Stomach smooth muscle (tissue), 2 donors: ENCODE results near the gene SUMF2.
A peak's percentile ranks its signal among the peaks of the same experiment; 100 is the strongest.
"Not testable (repeated sequence)": the region's sequence is repeated elsewhere in the genome, so short reads cannot be mapped to it uniquely, and the experiment has no call there.

Source experiments
- H3K27ac ChIP-seq: one replicate; pipeline ENCODE4 v1.7.0; 2013; ENCODE audit warnings: mild to moderate bottlenecking, low read length, inconsistent platforms
- H3K27me3 ChIP-seq, 2 donors: one replicate each; pipeline ENCODE4 v1.7.0; 2013; ENCODE audit warnings: low read length in 2 of 2; ENCODE audit not compliant: insufficient read depth in 2 of 2, control insufficient read depth in 1 of 2
- H3K36me3 ChIP-seq, 2 donors: one replicate each; pipeline ENCODE4 v1.7.0; 2013; ENCODE audit warnings: low read length in 2 of 2; ENCODE audit not compliant: control insufficient read depth in 2 of 2, insufficient read depth in 2 of 2
- H3K4me1 ChIP-seq: one replicate; pipeline ENCODE4 v1.7.0; 2013; ENCODE audit warnings: low read length; ENCODE audit not compliant: control insufficient read depth, insufficient read depth
- H3K4me3 ChIP-seq, 2 donors: one replicate each; pipeline ENCODE4 v1.7.0; 2013; ENCODE audit warnings: low read length in 2 of 2
- H3K9ac ChIP-seq, 2 donors: one replicate each; pipeline ENCODE4 v1.7.0; 2013; ENCODE audit warnings: low read length in 2 of 2, mild to moderate bottlenecking in 1 of 2
- H3K9me3 ChIP-seq, 2 donors: one replicate each; pipeline ENCODE4 v1.7.0; 2013; ENCODE audit warnings: low read length in 2 of 2; ENCODE audit not compliant: control insufficient read depth in 2 of 2
- donor health status: healthy.
- donor health status: Pancreatic carcinoma.

SUMF2 gene

DNA sequence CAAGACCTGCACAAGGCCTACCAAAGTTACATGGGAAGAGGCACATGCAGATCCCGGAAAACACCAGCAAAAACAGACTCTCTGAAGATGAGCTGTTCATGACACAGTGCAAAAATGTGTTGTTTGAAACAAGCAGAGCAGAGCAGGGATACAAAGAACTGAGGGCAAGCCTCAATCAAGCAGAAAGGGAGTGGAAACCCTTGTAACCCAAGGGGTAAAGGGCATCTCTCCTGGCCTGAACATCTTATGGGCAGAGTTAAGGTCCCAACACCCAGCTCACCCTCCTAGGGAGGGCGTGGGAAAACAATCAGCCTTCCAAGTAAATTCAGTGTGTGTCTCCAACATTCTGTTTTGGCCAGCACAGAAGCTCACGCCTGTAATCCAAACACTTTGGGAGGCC is 23.4 kb upstream of the SUMF2 start:
- Histone ChIP-seq H3K27me3 (no peaks in the 10 kb centered on the region), H3K9me3 (no peaks in the 10 kb centered on the region), H3K4me1 (no peaks in the 10 kb centered on the region), H3K9ac (no peak overlapping the region), H3K36me3 (no peaks in the 10 kb centered on the region), H3K4me3 (no peak overlapping the region), H3K27ac (no peak overlapping the region)

DNA sequence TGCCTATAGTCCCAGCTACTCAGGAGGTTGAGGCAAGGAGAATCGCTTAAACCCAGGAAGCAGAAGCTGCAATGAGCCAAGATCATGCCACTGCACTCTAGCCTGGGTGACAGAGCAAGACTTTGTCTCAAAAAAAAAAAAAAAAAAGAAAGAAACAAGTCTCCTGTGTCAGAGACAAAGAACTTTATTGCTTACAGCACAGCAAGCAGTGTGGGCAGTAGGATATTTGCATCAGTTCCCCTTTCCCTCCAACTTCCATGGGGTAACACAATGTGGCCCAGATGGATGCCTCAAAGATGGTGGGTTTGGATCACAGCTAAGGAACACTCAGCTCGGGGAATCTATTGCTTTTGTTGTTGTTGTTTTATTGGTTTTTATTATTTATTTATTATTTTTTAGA is 18.3 kb upstream of the SUMF2 start:
- not testable (repeated sequence) for H3K27me3 ChIP-seq, H3K9ac ChIP-seq, H3K9me3 ChIP-seq, H3K27ac ChIP-seq, H3K4me3 ChIP-seq, H3K36me3 ChIP-seq
- peaks cover 19% of the 10 kb centered on the region for H3K4me1 ChIP-seq

DNA sequence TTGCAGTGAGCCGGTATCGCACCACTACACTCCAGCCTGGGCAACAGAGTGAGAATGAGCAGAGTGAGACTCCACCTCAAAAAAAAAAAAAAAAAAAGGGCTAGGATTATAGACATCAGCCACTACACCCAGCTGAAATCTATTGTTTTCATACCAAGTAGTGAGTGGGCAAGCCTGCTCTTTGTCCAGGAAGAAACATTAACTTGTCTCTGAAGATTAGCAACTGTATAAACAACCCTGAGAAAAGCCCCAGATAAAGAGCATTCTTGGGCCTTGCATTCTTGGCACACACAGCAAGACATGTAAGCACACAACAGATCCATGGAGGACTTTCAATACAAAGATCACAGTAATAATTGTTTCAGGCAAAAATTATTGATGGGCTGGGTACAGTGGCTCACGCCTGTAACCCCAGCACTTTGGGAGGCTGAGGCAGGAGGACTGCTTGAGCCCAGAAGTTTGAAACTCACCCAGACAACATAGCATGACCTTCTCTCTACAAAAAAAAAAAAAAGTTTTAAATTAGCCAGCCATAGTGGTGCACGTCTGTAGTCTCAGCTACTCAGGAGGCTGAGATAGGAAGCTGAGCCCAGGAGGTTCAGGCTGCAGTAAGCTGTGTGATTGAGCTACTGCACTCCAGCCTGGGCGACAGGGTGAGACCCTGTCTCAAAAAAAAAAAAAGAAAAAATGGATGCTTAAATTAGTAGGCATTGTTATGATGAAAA is 17.2 kb upstream of the SUMF2 start:
- Histone ChIP-seq H3K9ac (no peak overlapping the region), H3K36me3 (no peaks in the 10 kb centered on the region), H3K4me1 (peaks cover 22% of the 10 kb centered on the region), H3K4me3 (peak overlapping the region in 1 of 2 donors; percentile 8), H3K27ac (peak overlapping the region; percentile 58), H3K9me3 (no peaks in the 10 kb centered on the region), H3K27me3 (no peaks in the 10 kb centered on the region)

DNA sequence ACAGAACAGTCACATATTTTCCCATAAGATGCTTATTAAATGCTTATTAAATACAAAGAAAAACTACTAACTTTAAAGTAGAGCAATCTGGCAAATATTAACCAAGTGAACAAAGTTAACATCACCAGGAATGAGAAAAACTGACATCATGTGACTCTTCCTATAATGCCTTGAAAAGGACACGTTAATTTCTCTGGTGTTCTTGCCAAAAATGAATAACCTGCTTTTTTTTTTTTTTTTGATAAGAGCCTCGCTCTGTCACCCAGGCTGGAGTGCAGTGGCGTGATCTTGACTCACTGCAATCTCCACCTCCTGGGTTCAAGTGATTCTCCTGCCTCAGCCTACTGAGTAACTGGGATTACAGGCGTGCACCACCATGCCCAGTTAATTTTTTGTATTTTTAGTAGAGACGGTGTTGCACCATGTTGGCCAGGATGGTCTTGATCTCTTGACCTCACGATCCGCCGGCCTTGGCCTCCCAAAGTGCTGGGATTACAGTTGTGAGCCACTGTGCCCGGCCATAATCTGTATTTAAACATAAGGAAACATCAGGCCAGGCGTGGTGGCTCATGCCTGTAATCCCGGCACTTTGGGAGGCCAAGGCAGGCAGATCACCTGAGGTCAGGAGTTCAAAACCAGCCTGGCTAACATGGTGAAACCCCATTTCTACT is 16.5 kb upstream of the SUMF2 start:
- Histone ChIP-seq H3K27ac (peak overlapping the region; percentile 58), H3K4me1 (peaks cover 27% of the 10 kb centered on the region)
- not testable (repeated sequence) for H3K9me3 ChIP-seq, H3K9ac ChIP-seq, H3K36me3 ChIP-seq, H3K27me3 ChIP-seq, H3K4me3 ChIP-seq

DNA sequence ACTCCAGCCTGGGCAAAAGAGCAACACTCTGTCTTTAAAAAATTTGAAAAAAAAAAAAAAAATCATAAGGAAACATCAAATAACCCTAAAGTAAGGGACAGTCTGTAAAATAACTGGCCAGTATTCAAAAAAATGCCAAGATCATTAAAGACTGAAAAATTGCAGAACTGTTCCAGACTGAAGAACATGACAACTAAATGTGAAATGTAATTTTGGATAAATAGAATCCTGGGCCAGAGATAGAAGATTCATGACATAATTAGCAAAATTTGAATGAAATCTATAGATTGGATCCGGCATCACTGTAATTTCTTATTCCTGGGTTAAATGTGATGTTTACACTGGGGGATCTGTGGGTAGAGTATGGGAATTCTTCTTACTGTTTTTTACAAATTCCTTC is 15.8 kb upstream of the SUMF2 start:
- H3K27ac ChIP-seq = no peak overlapping the region
- H3K36me3 ChIP-seq = peaks cover 0 to 5% of the 10 kb centered on the region in 2 donors

DNA sequence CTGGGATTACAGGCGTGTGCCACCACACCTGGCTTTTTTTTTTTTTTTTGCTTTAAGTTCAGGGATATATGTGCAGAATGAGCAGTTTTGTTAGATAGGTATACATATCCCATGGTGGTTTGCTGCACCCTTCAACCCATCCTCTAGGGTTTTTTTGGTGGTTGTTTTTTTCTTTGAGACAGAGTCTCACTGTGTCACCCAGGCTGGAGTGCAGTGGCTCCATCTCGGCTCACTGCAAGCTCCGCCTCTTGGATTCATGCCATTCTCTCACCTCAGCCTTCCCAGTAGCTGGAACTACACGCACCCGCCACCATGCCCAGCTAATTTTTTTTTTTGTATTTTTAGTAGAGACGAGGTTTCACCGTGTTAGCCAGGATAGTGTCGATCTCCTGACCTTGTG is 15.3 kb upstream of the SUMF2 start:
- not testable (repeated sequence) for H3K27ac ChIP-seq

More for the DNA sequence above, 15.8 kb upstream of the SUMF2 start:
- Histone ChIP-seq H3K9me3 (no peaks in the 10 kb centered on the region), H3K4me3 (no peak overlapping the region), H3K27me3 (no peaks in the 10 kb centered on the region), H3K9ac (no peak overlapping the region), H3K4me1 (peaks cover 33% of the 10 kb centered on the region)

DNA sequence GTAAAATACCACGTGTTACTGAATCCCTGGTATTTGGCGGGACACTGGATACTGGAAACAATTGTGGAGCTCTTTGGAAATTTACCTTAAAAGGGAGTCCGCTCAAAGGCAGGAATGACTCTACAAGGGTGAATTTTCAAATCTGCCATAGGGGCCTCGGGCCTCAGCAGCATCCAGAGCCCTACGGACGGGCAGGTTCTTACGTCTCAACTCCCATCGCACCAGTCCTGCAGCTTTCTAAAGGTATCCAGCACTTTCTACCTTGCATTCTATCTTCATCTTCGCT is 13.1 kb upstream of the SUMF2 start:
- peak overlapping the region; percentile 93 to 98 for H3K4me3 ChIP-seq
- no peaks in the 10 kb centered on the region for H3K27me3 ChIP-seq
- peaks cover 5 to 24% of the 10 kb centered on the region in 2 donors for H3K36me3 ChIP-seq
- peak overlapping the region; percentile 94 for H3K27ac ChIP-seq
- H3K9ac ChIP-seq = peak overlapping the region; percentile 91 to 99
- H3K9me3 ChIP-seq = no peaks in the 10 kb centered on the region
- H3K4me1 ChIP-seq = peaks cover 34% of the 10 kb centered on the region

More for the DNA sequence above, 15.3 kb upstream of the SUMF2 start:
- Histone ChIP-seq H3K9ac (peak overlapping the region in 1 of 2 donors; percentile 33), H3K4me1 (peaks cover 34% of the 10 kb centered on the region)
- H3K27me3 ChIP-seq, H3K9me3 ChIP-seq, H3K36me3 ChIP-seq, H3K4me3 ChIP-seq: not testable (repeated sequence)

DNA sequence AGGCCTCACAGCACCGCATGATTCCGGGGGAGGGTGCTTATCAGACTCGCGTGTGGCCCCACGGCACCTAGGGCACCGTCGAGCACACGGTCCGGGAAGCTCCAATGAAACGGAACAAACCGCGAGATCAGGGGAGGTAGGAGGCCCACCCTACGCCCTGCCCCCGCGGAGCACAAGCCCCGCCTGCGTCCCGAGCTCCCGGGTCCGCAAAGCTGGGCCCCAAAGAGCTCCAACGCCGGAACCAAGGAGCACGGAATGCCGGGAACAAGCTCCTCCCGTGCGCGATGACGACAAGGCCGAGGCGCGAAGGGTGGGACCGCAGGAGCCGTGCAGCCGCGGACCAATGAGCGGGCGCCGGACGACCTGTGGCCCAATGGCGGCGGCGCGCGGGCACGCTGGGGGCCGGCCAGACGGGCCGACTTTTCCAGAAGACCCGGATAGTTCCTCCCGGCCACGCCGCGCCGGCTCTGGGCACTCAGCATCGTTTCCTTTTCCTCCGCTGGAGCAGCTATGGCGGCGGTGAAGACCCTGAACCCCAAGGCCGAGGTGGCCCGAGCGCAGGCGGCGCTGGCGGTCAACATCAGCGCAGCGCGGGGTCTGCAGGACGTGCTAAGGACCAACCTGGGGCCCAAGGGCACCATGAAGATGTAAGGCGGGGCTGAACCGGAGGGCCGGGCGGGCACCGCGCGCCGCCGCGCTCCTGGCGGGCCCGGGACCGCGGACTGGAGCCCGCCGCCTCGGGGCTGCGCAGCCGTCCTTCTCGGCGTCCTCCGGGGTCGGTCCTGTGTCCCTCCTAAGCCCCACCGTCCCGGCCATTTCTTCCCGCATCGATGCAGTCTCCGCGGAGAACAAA is 12.5 kb upstream of the SUMF2 start, which contains the start of the genes CCT6A and PSPH:
Gene CCT6A (plus strand): TSS at position 427 of the 853 bp plus-strand sequence. CDS start 84 bp downstream, at position 511.
Gene PSPH (minus strand): TSS at position 106 of the 853 bp plus-strand sequence. CDS start 30,232 bp downstream, outside the sequence.
- Histone ChIP-seq H3K4me1 (peaks cover 31% of the 10 kb centered on the region), H3K4me3 (peak within 1 kb of the TSS; percentile 93 to 98), H3K27me3 (no peaks in the 10 kb centered on the region), H3K9me3 (no peaks in the 10 kb centered on the region), H3K9ac (peak within 1 kb of the TSS; percentile 97 to 99), H3K27ac (peak within 1 kb of the TSS; percentile 94), H3K36me3 (peaks cover 10 to 27% of the 10 kb centered on the region in 2 donors)

DNA sequence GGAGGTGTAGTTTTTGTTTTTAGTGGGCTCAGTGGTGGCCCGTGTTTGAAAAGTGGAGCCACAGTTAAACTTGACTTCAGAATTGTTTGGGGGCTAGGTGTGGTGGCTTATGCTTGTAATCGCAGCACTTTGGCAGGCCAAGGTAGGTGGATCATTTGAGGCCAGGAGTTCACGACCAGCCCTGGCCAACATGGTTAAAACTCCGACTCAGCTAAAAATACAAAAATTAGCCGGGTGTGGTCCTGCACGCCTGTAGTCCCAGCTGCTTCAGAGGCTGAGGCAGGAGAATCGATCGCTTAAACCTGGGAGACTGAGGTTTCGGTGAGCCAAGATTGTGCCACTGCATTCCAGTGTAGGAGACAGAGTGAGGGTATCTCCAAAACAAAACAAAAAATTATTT is 10.7 kb upstream of the SUMF2 start:
- Histone ChIP-seq H3K4me1 (peaks cover 24% of the 10 kb centered on the region), H3K9ac (no peak overlapping the region), H3K27ac (no peak overlapping the region), H3K9me3 (no peaks in the 10 kb centered on the region), H3K4me3 (no peak overlapping the region), H3K36me3 (peaks cover 19 to 41% of the 10 kb centered on the region in 2 donors), H3K27me3 (no peaks in the 10 kb centered on the region)

DNA sequence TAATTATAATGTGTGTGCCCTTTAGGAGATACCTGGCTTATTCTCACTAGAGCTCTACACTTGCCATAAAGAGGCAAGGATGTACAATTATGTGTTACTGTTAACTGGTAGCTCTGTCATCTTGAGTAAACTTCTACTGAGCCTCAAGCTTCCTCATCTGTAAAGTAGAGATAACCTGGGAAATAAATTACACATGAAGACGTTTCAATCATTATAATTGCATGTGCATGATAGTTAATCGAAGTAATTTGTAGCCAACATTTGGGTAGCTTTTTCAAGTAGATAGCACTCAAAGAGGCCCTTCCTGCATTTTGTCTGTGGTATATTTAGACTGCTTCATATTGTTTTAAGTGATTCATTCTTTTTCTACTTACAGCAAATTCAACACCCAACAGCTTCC is 10.1 kb upstream of the SUMF2 start:
- Histone ChIP-seq H3K27me3 (no peaks in the 10 kb centered on the region), H3K4me1 (peaks cover 24% of the 10 kb centered on the region), H3K27ac (no peak overlapping the region), H3K9ac (no peak overlapping the region), H3K36me3 (peaks cover 22 to 46% of the 10 kb centered on the region in 2 donors), H3K4me3 (no peak overlapping the region), H3K9me3 (no peaks in the 10 kb centered on the region)
